ENCODE data around the gene ST6GALNAC6.

GRCh38 chr9:127945942-127946341 lies 46.5 kb upstream of the ST6GALNAC6 start:
- TF ChIP-seq RFX5 (IDR thresholded peaks at IDR 0.05; ENCODE audit: borderline replicate concordance, low read depth, low read length) (no peak), MAX (IDR thresholded peaks at IDR 0.05) (no peak), POLR2AphosphoS5 (IDR thresholded peaks at IDR 0.05; ENCODE audit: low read depth, low read length) (no peak), CTCF (IDR thresholded peaks at IDR 0.05; ENCODE audit: control extremely low read depth in 1 of 3, insufficient read depth in 1 of 3, low read depth in 1 of 3, low read length in 3 of 3) (no peak), TAF1 (IDR thresholded peaks at IDR 0.05; ENCODE audit: low read depth, low read length) (no peak), SIN3A (conservative IDR thresholded peaks at IDR 0.05 in 1 of 2, IDR thresholded peaks at IDR 0.05 in 1 of 2; ENCODE audit: low read depth in 1 of 2, low read length in 2 of 2) (no peak), RBBP5 (IDR thresholded peaks at IDR 0.05; ENCODE audit: borderline replicate concordance, low read depth, low read length) (no peak), POLR2A (IDR thresholded peaks at IDR 0.05; ENCODE audit: control extremely low read depth in 1 of 2, low read depth in 2 of 2, low read length in 2 of 2) (no peak), ATF2 (IDR thresholded peaks at IDR 0.05; ENCODE audit: low read length) (no peak), ZNF274 (IDR thresholded peaks at IDR 0.05; ENCODE audit: borderline replicate concordance, extremely low read depth, low read length) (no peak), CBX5 (IDR thresholded peaks at IDR 0.05; ENCODE audit: low read depth, low read length) (no peak), ATF3 (IDR thresholded peaks at IDR 0.05; ENCODE audit: insufficient read depth, low read depth, low read length) (no peak)
